ENCODE results near the gene SRGAP2.
"Not testable (repeated sequence)": the region's sequence is repeated elsewhere in the genome, so short reads cannot be mapped to it uniquely, and the experiment has no call there.

The SRGAP2 gene

GRCh38 chr1:206210802-206211201 is 7.5 kb downstream of the SRGAP2 start:
- DNase-seq = not testable (repeated sequence)

GRCh38 chr1:206215600-206216392 is 12.5 kb downstream of the SRGAP2 start:
- DNase-seq = not testable (repeated sequence)

GRCh38 chr1:206218285-206218684 is 14.9 kb downstream of the SRGAP2 start:
- DNase-seq = not testable (repeated sequence)

- not testable (repeated sequence) for DNase-seq
These were observed 15.4 kb downstream of the SRGAP2 start for GRCh38 chr1:206218765-206219164.

GRCh38 chr1:206219514-206220331 is 16.4 kb downstream of the SRGAP2 start:
- not testable (repeated sequence) for DNase-seq

- DNase-seq = not testable (repeated sequence)
These were observed 17.1 kb downstream of the SRGAP2 start for GRCh38 chr1:206220332-206221000.

GRCh38 chr1:206221585-206221984 is 18.2 kb downstream of the SRGAP2 start:
- DNase-seq = not testable (repeated sequence)

GRCh38 chr1:206224190-206224776 is 20.9 kb downstream of the SRGAP2 start:
- DNase-seq = not testable (repeated sequence)

- DNase-seq = not testable (repeated sequence)
These were observed 22.0 kb downstream of the SRGAP2 start for GRCh38 chr1:206225386-206225785.

GRCh38 chr1:206226886-206227285 is 23.5 kb downstream of the SRGAP2 start:
- DNase-seq = not testable (repeated sequence)

GRCh38 chr1:206229286-206229685 is 25.9 kb downstream of the SRGAP2 start:
- DNase-seq = not testable (repeated sequence)

- not testable (repeated sequence) for DNase-seq
These were observed 28.6 kb downstream of the SRGAP2 start for GRCh38 chr1:206231989-206232388.

GRCh38 chr1:206232970-206233645 is 29.8 kb downstream of the SRGAP2 start:
- not testable (repeated sequence) for DNase-seq

GRCh38 chr1:206234189-206234916 is 31.0 kb downstream of the SRGAP2 start:
- DNase-seq = not testable (repeated sequence)

GRCh38 chr1:206235190-206235589 is 31.8 kb downstream of the SRGAP2 start:
- not testable (repeated sequence) for DNase-seq

GRCh38 chr1:206240288-206240687 is 36.9 kb downstream of the SRGAP2 start:
- DNase-seq = not testable (repeated sequence)

- DNase-seq = not testable (repeated sequence)
These were observed 40.0 kb downstream of the SRGAP2 start for GRCh38 chr1:206243335-206243734.

GRCh38 chr1:206245479-206245878 is 42.1 kb downstream of the SRGAP2 start:
- DNase-seq = not testable (repeated sequence)

- DNase-seq = not testable (repeated sequence)
These were observed 43.0 kb downstream of the SRGAP2 start for GRCh38 chr1:206246129-206246886.

- not testable (repeated sequence) for DNase-seq
These were observed 47.8 kb downstream of the SRGAP2 start for GRCh38 chr1:206250953-206251681.

All from stimulated activated CD4-positive, alpha-beta T cell treated with anti-CD3 and anti-CD28 coated beads, Interleukin-12 subunit alpha, Interleukin-12 subunit beta, amount 100 ng/mL, for 4 hours (primary cell).